HL-60/S4 treated with retinoic acid at 250 ng/mL for 4 days and 3 days (cell line): ENCODE data around the gene PLXNB3.
"Not testable (repeated sequence)": the region's sequence is repeated elsewhere in the genome, so short reads cannot be mapped to it uniquely, and the experiment has no call there.

Experiments
- in situ Hi-C: fragments of 300-500 bp; cut with MboI; formaldehyde crosslinking; loops from 2 replicates; pipeline ENCODE4 v1.7.0; 2022; ENCODE audit warnings: low sequenced_read_pairs

Gene PLXNB3

DNA sequence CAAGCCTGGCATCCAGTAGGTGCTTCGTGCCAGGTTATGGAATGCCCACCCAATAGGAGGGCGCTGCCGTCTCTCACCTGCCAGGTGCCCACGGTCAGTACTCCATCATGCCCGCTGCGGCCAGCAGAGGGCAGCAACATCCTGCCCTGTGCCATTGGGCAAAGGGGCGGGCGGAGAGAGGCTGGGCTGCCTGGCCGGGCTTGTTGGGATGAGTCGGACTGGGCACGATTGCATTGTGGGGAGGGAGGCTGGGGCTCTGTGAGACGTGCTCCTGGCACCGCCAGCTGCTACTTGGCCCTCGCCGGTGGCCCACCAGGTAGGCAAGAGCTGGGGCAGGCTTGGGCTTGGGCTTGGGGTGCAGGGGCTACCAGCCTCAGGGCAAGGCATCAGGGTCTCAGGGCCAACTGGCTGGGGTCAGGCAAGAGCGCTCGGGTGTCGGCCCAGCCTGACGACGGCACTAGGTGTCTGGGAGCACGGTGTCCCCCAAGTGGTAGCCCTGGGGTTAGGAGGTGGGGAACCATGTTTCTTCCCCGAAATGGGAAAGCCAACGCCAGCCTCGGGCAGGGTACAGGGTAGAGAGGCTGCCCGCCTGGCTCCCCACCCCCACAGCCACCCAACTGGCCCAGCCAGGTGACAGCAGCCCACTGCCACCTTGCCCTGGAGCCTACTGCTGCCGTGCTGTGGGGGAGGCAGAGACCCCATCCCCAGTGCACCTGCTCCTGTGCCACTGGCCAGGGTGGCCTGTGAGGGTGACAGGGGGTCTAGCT lies at the start of gene PLXNB3:
Gene PLXNB3, plus strand, starts transcription at position 261 of the 767 bp plus-strand sequence. CDS start 1,287 bp downstream, outside the sequence.
- in situ Hi-C loops = no loop called here

DNA sequence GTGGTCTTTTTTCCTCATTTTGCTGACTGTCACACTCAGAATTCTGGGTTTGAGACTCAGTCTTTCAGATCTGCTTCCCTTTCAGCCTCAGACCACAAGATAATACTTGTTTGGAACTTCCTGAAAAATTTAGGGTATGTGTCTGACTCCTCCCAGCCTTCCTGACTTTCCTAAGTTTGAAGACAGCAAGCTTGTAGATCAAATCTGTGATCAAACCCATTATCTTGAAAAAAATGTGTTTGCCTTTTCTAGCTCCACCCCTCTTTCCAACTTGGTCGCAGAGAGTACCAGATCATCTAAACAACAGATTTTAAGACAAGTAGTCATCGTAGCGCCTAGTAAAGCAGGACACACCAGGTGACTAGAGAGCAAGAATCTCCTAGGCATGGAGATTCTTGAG lies 49.8 kb upstream of the PLXNB3 start:
- in situ Hi-C loops = no loop called here

DNA sequence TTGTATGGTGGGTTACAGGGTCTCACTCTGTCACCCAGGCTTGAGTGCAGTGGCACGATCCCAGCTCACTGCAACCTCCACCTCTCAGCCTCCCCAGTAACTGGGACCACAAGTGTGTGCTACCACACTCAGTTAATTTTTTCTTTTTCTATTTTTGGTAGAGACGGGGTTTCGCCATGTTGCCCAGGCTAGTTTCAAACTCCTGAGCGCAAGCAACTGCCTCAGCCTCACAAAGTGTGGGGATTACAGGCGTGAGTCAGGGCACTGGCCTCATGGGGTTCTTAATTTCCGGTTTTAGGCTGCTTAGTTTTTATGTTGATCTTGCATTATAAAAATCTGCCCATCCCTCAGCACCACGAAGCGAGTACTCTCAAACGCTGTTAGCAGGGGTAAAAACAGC lies 46.6 kb upstream of the PLXNB3 start:
- in situ Hi-C loops = no loop called here

DNA sequence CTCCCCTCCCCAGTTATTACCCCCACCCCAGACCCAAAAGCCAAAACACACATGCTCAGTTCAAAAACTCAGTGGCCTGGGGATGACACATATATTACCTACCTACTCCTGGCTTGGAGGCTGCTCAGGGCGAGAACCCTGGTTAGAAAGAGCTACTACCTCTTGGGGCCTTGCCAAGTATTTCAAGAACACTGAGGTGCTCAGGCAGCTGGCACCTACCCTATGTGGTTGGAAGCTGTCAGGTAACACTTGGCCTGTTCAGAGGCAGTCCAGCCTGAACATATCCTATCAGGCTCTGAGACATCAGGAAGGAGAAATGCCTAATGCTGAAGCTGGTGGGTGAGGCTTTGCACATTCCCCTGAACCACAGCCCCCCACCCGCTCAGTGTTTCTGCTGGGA lies 44.8 kb upstream of the PLXNB3 start:
- in situ Hi-C loops = no loop called here

DNA sequence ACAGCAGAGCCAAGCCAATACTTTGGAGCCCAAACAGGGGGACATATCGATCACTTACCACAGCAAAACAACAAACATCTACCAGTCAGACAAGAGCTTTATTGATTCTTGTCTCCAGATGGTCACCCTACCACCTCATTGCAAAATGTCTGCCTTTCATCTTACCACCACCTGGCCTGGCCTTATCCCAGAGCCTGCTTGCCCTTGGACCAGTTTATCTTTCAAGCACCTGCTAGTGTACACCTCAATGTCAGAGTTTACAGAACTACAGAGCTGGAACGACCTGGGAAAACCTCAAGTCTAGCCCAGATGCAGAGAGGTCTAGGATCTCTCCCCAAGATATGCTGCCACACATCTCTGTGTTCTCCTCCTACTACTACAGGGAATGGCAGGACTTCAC lies 44.3 kb upstream of the PLXNB3 start:
- in situ Hi-C loops = no loop called here

DNA sequence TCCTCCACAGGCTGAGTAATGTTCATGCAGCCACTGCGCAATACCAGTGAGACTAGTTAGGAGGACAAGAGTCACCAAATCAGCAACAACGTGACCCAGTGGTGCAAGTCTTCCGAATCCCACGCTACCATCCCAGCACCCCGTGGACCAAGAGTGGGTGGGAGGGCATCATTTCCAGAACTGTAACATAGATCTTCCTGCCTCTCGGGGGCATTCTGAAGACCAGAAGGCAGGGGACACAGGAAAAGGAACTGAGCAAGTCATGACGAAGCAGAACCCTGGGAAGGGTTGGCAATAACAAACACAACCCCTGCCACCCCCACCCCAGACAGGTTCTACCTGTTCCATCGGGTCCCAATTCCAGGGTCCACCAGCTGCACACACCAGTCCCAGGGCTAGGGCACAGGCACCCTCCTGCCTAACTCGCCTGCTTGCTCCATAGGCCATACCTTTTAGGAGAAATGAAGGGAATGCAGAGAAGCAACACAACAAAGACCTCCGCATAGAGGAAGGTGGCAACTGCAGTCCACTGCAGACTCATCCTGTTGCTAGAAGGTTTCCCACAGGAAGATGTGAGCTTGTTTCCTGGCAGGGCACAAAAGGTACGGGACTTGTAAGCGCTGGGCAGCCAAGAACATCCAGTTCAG lies 41.2 kb upstream of the PLXNB3 start:
- in situ Hi-C loops = no loop called here

DNA sequence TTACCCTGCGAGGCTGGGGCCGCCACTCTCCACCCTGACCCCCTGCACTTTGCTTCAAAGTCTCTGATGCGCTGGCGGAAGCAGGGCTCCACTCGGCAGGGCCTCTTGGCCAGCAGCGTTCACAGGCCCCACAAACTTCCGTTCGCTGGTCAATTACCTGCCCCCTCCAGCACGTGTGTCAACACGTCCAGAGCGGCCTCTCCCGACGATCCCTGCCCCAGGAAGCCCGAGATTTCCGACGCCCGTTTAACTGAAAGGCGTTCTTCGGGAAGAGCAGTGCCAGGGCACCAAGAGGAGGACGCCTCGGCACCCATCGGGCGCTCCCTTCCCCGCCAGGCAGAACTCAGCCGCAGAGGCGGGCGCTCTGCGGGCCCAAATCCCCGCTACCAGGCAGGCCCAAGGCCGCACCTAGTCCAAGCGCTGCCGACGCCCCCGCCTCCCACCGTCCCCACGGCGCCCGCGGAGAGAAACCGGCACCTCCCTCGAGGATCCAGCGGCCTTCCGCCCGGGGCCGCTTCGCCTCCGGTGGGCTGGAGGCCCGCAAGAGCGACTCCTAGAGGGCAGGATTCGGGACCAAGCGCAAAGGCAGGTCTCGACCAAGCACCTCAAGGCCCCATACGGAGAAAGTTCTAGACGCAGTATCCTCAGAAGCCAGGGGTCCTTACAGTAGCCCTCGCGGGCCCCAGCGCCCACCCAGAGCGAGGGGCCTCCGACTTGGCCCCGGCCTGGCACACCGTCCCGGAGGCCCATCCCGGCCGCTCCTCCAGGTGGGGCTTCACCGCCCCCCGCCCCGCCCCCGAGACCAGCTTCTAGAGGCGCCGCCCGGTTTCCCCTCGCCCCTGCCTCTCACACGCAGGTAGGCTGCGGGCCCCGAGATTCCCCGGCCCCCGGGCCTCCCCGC lies 40.4 kb upstream of the PLXNB3 start:
- in situ Hi-C loops = no loop called here

DNA sequence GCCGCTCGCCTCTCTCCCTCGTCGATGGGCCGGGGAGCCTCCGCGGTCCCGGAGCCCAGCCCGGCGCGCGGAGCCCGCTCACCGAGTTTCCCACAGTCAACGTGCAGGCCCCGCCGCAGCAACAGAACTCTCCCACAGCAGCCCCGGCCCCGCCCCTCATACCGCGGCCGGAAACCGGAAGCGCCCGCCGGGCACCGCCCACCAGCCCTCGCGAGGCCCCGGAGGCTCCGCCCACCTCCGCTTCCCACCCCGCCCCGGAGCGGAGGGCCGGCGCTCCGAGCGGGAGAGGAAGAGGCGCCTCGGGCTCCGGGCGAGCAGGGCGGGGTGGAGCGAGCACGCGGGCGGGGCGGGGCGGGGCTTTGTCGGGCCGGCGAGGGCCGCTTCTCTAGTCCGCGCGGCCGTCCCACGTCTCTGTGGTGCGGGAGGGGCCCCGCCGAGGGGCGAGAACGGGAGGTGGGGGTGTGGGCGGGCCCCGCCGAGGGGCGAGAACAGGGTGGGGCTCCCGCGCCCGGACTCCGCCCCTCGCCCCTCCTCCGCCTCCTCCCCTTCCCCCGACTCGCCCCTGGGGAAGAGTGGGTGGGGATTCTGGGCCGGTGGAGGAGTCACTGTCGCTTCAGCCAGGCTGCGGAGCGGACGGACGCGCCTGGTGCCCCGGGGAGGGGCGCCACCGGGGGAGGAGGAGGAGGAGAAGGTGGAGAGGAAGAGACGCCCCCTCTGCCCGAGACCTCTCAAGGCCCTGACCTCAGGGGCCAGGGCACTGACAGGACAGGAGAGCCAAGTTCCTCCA lies 39.6 kb upstream of the PLXNB3 start, which contains the start of the genes ABCD1 and BCAP31:
Gene ABCD1, plus strand, starts transcription at position 605 of the 787 bp plus-strand sequence. CDS start 411 bp downstream, outside the sequence.
Gene BCAP31, minus strand, starts transcription at position 136 of the 787 bp plus-strand sequence. CDS start 1,143 bp downstream, outside the sequence.
- in situ Hi-C loops = no loop called here

DNA sequence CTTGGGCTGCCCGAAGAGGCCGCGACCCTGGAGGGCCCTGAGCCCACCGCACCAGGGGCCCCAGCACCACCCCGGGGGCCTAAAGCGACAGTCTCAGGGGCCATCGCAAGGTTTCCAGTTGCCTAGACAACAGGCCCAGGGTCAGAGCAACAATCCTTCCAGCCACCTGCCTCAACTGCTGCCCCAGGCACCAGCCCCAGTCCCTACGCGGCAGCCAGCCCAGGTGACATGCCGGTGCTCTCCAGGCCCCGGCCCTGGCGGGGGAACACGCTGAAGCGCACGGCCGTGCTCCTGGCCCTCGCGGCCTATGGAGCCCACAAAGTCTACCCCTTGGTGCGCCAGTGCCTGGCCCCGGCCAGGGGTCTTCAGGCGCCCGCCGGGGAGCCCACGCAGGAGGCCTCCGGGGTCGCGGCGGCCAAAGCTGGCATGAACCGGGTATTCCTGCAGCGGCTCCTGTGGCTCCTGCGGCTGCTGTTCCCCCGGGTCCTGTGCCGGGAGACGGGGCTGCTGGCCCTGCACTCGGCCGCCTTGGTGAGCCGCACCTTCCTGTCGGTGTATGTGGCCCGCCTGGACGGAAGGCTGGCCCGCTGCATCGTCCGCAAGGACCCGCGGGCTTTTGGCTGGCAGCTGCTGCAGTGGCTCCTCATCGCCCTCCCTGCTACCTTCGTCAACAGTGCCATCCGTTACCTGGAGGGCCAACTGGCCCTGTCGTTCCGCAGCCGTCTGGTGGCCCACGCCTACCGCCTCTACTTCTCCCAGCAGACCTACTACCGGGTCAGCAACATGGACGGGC lies 38.8 kb upstream of the PLXNB3 start:
- in situ Hi-C loops = no loop called here

DNA sequence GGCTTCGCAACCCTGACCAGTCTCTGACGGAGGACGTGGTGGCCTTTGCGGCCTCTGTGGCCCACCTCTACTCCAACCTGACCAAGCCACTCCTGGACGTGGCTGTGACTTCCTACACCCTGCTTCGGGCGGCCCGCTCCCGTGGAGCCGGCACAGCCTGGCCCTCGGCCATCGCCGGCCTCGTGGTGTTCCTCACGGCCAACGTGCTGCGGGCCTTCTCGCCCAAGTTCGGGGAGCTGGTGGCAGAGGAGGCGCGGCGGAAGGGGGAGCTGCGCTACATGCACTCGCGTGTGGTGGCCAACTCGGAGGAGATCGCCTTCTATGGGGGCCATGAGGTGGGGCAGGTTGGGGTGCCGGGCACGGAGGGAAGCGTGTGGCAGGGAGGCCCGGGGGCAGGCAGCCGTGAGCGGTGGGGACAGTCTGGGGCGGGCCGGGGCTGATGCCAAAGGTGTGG lies 38.2 kb upstream of the PLXNB3 start:
- in situ Hi-C loops = no loop called here

DNA sequence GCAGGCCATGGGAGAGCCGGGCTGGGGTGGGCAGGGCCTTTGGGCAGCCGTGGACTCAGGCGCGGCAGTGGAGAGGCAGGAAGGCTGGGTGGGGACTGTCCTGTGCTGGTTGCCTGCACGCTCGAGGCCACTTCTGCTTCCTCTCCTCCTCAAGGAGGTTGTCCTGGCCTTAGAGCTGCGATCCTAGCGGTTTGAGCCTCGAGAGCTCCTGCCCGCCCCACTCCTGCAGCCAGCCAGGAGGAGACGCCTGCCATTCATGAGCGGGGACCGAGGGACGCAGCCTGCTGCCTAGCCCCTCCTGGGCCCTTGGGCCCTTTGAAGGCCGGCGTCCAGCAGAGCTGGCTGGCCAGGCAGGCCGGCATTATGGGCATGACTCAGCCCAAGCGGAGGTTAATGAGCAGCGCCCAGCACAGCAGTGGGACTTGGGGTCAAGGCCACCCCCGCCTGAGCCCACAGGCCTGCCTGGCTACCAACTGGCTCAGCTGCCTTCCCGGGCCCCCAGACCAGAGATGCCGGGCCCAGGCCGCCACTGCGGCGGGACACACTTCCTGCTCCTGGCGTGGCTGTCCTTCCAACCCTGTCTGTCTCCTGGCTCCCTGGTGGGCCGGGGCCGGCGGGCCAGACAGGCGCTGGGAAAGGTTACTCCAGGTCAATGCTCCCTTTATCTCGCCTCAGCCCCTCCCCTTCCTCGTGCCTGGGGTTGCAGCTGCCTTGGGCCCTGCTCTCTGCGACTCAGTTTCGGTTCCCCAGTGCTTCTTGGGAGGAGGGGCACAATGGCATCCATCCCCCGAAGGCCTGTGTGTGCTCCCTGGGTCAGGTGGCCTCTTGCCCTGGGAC lies 37.5 kb upstream of the PLXNB3 start:
- in situ Hi-C loops = no loop called here

DNA sequence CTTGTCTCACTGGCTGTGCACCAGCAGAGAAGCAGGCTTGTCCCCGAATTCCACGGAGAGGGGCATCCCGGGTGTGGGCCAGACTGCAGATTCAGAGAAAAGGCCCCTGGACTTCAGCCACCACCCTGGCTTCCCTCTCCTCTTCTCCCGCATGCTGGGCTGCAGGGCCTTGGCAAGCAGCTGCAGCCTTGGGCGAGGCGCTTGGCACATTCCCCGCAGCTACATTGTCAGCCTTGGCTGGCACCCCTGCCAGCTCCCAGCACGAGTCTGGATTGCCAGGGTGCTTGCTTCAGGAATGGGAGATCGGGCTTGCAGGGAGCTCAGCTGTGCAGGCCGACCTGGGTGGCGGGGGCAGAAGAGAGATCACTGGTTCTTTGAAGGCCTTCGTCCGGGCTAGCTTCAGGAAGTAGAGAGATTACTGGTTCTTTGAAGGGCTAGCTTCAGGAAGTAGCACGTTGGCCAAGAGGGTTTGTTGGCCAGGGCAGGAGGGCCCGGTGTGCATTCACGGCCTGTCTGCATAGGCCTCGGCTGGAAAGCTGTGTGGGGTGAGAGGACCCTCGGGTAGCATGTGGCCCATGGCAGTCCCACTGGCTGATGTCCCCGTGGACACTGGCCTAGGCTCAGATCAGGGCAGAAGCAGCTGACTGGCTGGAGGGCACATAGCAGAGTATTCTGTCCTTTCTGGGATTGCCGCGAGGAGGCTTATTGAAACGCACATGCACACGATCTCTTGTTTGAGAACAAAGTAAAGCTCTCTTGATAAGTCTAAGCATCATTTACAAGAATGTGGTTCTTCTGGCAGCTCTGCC lies 36.7 kb upstream of the PLXNB3 start:
- in situ Hi-C loops = no loop called here

DNA sequence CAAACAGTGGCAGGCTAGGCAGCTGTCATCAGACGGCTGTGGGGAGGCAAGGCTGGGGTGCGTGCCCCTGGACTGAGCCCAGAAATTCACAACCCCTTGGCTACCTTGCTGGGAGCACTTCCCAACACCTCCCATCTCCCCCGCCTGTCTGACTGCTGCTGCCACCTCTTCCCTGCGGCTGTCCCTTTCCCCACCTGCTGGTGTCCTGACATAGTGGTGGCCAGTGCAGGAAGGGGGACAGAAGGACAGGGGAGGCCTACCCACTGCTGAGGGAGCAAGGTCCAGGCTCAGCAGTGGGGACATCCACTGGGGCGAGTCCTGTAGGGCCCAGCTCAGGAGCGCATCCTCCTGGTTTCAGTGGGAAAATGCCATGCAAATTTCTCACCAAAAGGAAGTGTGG lies 36.0 kb upstream of the PLXNB3 start:
- in situ Hi-C loops = no loop called here

DNA sequence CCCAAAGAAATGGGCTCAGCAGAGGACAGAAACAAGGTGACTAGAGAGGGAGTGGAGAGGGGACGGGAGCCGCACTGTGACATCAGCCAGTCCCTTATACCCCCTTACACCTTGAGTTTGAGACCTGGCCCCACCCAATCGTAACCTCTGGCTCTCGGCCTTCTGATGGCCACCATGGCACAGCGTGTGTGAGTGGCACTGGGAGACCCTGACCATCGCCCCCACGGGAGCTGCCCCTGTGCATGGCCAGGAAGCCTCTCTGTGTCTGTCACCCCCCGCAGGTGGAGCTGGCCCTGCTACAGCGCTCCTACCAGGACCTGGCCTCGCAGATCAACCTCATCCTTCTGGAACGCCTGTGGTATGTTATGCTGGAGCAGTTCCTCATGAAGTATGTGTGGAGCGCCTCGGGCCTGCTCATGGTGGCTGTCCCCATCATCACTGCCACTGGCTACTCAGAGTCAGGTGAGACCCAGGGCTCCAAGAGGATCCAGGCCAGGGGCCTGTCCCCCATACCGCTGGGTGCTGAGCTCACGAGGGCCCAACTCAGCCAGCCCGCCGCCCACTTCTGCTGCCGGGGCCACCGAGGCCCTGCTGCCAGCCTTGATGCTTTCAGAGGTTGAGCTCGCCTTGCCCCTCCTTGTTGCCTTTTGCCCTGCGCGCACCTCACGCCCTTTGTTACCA lies 35.0 kb upstream of the PLXNB3 start:
- in situ Hi-C loops = no loop called here

DNA sequence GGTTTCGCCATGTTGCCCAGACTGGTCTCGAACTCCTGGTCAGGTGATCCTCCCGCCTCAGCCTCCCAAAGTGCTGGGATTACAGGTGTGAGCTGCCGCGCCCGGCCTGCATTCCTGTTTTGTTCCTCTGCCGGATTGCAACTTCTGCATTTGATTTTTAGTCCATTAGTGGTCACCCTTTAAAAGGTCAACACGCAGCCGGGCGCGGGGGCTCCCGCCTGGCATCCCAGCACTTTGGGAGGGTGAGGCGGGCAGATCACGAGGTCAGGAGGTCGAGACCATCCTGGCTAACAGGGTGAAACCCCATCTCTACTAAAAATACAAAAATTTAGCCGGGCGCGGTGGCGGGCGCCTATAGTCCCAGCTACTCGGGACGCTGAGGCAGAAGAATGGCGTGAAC lies 33.9 kb upstream of the PLXNB3 start:
- in situ Hi-C loops = not testable (repeated sequence)

DNA sequence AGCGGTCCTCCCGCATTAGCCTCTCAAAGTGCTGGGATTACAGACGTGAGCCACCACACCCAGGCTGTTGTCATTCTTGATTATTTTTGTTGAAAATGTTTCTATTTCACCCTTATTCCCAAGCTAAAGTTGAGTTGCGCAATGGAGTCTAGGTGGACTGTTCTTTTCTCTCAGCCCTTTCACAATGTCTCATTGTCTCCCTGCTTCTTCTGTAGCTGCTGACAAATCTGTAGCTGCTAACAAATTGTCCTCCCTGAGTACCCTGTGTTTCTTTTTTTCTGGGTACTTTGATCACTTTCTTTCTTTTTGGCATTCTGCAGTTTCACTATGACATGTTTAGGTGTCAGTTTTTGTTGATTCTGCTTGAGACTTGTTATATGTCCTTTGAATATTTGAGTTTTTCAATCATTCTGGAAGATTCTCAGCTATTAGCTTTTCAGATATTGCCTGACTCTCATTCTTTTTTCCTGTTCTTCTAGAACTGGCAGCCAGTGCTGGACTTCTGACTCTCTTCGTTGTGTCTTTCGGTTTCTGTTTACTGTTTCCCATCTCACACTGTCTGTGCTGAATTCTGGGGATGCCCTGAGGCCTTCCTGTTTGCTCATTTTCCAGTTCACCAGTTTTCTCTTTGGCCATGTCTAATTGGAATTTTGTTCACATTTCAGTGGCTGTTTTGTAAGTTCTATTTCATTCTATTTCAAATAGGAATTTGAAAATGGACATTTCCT lies 32.8 kb upstream of the PLXNB3 start:
- in situ Hi-C loops = no loop called here

DNA sequence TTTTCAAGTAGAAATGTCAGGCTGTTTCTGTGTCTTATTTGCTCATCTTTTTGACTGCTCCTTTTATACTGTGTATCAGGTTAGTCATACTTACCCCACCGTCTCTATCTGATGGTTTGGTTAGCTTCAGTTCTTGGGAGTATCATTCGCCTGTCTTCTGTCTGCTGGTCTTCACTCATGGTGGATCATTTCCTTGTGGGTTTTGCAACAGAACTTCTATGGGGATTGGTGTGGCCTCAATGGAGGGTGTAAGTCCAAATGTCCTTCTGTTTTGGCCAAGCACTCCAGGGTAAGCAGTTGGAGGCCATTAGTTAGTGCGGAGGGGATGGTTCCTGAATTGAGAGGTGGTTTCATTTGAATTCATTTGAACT lies 32.2 kb upstream of the PLXNB3 start:
- in situ Hi-C loops = no loop called here
